GM12878 (cell line): ENCODE measurements around the gene DHX34. TPM values are rescaled to one million over a fixed set of nuclear protein-coding genes. Genes with fewer than 3 reads are reported as not detected.

Source experiments
- ATAC-seq: fragments of 200-7000 bp; cut with Tn5 transposase; 3 replicates; pipeline ENCODE4 v1.9.1; 2020; ENCODE audit warnings: mild to moderate bottlenecking, moderate library complexity
- BruUV-seq: library from RNA; stranded (reverse); fragments of 400-500 nt; replicated peaks from 2 replicates; lab custom pipeline; 2021; lab: Mats Ljungman, UMichigan
- CTCF ChIA-PET: fragments of 300-600 bp; sonication (Branson Sonifier 250); formaldehyde crosslinking; extraction: SDS; loops from one replicate; lab custom pipeline; 2021; ENCODE audit warnings: inconsistent platforms; lab: Yijun Ruan, JAX
- POLR2A ChIA-PET: fragments of 350-600 bp; formaldehyde crosslinking; extraction: SDS; loops from one replicate; lab custom pipeline; 2021; ENCODE audit warnings: inconsistent platforms; lab: Charles Lee
- RAD21 ChIA-PET: fragments of 300-600 bp; sonication (Branson Sonifier 250); formaldehyde crosslinking; loops from one replicate; lab custom pipeline; 2023; ENCODE audit warnings: antibody characterized with exemption; ENCODE audit not compliant: unreplicated experiment; lab: Charles Lee
- SMC1A ChIA-PET: fragments of 300-600 bp; sonication (Branson Sonifier 250); formaldehyde crosslinking; loops from one replicate; lab custom pipeline; 2023; ENCODE audit not compliant: unreplicated experiment, uncharacterized antibody; lab: Charles Lee
- DNase-seq: peaks from one replicate; pipeline ENCODE4 v3.0.0-alpha.2; 2011; ENCODE audit warnings: low read depth, low spot score
- FAIRE-seq: peaks from 3 replicates; lab custom pipeline; 2011; peaks lifted over from hg19 to GRCh38; lab: Jason Lieb, UNC
- H2AFZ ChIP-seq: 2 replicates; pipeline ENCODE4 v1.6.0; 2011; ENCODE audit warnings: low read depth, low read length, control low read depth; ENCODE audit not compliant: control insufficient read depth
- H3K27ac ChIP-seq: 2 replicates; pipeline ENCODE4 v1.5.1; 2011; ENCODE audit warnings: control low read depth; ENCODE audit not compliant: control insufficient read depth, insufficient read depth
- H3K27me3 ChIP-seq, 2 experiments: replicated peaks in 1 of 2; 2 replicates each; pipeline versions ENCODE4 v1.6.0 to v1.6.1; 2011; ENCODE audit warnings: low read length in 1 of 2; ENCODE audit not compliant: control insufficient read depth in 2 of 2, insufficient read depth in 2 of 2
- H3K36me3 ChIP-seq, 2 experiments: 2 replicates each; pipeline ENCODE4 v1.5.1; 2011; ENCODE audit warnings: low read length in 1 of 2; ENCODE audit not compliant: control insufficient read depth in 2 of 2, insufficient read depth in 2 of 2
- H3K4me1 ChIP-seq: 2 replicates; pipeline ENCODE4 v1.6.1; 2011; ENCODE audit warnings: mild to moderate bottlenecking, low read length, moderate library complexity, mixed read lengths; ENCODE audit not compliant: control insufficient read depth, insufficient read depth
- H3K4me2 ChIP-seq: 2 replicates; pipeline ENCODE4 v1.6.0; 2011; ENCODE audit warnings: control low read depth; ENCODE audit not compliant: control insufficient read depth, insufficient read depth
- H3K4me3 ChIP-seq: fragments of 200-600 bp; sonication (generic); 2 replicates; pipeline ENCODE4 v1.5.1; 2016
- H3K79me2 ChIP-seq: 2 replicates; pipeline ENCODE4 v1.6.0; 2011; ENCODE audit warnings: low read length; ENCODE audit not compliant: control insufficient read depth, insufficient read depth
- H3K9ac ChIP-seq: 2 replicates; pipeline ENCODE4 v1.8.0; 2011; ENCODE audit warnings: low read length, control low read depth, mixed read lengths; ENCODE audit not compliant: control insufficient read depth, insufficient read depth
- H3K9me3 ChIP-seq: replicated peaks from 3 replicates; pipeline ENCODE4 v1.5.1; 2011; ENCODE audit warnings: mild to moderate bottlenecking, low read length; ENCODE audit not compliant: control insufficient read depth, insufficient read depth
- H4K20me1 ChIP-seq: 2 replicates; pipeline ENCODE4 v1.6.0; 2011; ENCODE audit not compliant: control insufficient read depth, insufficient read depth
- ETV6 ChIP-seq, 2 experiments: fragments of 450-650 bp in 1 of 2; IDR thresholded peaks in 1 of 2; conservative IDR thresholded peaks in 1 of 2; 2 replicates each; pipeline ENCODE4 v1.6.1; 2014; ENCODE audit warnings: antibody characterized with exemption in 1 of 2, borderline replicate concordance in 1 of 2, low read depth in 1 of 2, mild to moderate bottlenecking in 1 of 2, moderate library complexity in 1 of 2
- MTA2 ChIP-seq: fragments of 450-650 bp; IDR thresholded peaks from 2 replicates; pipeline ENCODE4 v1.6.1; 2016; ENCODE audit warnings: low read depth, mild to moderate bottlenecking, moderate library complexity
- TCF12 ChIP-seq: IDR thresholded peaks from 2 replicates; pipeline ENCODE4 v1.6.1; 2011; ENCODE audit warnings: low read depth, mild to moderate bottlenecking, low read length
- WGBS: methylation state at CpG from one replicate; pipeline ENCODE4 v1.1.6; 2016; ENCODE audit warnings: low lambda C conversion rate; ENCODE audit not compliant: insufficient replicate concordance, insufficient coverage; ENCODE audit errors: missing lambda C conversion rate; 5-methylcytosine and 5-hydroxymethylcytosine counted together
- in situ Hi-C: fragments of 300-500 bp; cut with MboI; formaldehyde crosslinking; loops from 9 replicates; pipeline ENCODE4 v1.14.3; 2018; ENCODE audit warnings: mixed read lengths
- intact Hi-C: fragments of 100-400 bp; cut with micrococcal nuclease; formaldehyde crosslinking; loops from one replicate; pipeline ENCODE4 v1.14.2; 2022; ENCODE audit not compliant: unreplicated experiment
- polyA plus RNA-seq, 11 experiments: library from polyadenylated mRNA; depleted of rRNA in 4 of 11; unstranded in 6 of 11; stranded (reverse) in 5 of 11; fragments of >200 nt; fragmentation: Nextera tagmentation in 4 of 11; fragmentation: Illumina TruSeq in 1 of 11; extraction: Ambion mirVana in 4 of 11; extraction: Trizol in 1 of 11; gene quantifications; 1 replicate in 1 of 11; 2 replicates in 10 of 11; pipeline versions ENCODE4 v1.2.1 to v1.2.3, GENCODE V29; 2011 to 2016; ENCODE audit warnings: inconsistent platforms in 2 of 11, missing spikeins in 2 of 11, low read depth in 1 of 11
- total RNA-seq, 4 experiments: library from RNA; depleted of rRNA in 3 of 4; stranded (reverse); fragments of >200 nt in 3 of 4; fragmentation: Illumina TruSeq in 1 of 4; extraction: Trizol in 1 of 4; gene quantifications; 2 replicates each; pipeline versions ENCODE4 v1.2.1 to v1.2.3, GENCODE V29; 2013 to 2021
- TF ChIP-seq, protein P1 (sequence below): IDR thresholded peaks from 2 replicates; pipeline ENCODE4 v1.6.1; 2012; ENCODE audit warnings: mild to moderate bottlenecking, low read depth, low read length

Gene DHX34
- total and polyA plus RNA-seq, 10 of the 15 experiments (the other 5 are each of a cell fraction or from before 2014, with no cell fraction given): 0.19 to 16.9 (median 10.5) TPM

DNA sequence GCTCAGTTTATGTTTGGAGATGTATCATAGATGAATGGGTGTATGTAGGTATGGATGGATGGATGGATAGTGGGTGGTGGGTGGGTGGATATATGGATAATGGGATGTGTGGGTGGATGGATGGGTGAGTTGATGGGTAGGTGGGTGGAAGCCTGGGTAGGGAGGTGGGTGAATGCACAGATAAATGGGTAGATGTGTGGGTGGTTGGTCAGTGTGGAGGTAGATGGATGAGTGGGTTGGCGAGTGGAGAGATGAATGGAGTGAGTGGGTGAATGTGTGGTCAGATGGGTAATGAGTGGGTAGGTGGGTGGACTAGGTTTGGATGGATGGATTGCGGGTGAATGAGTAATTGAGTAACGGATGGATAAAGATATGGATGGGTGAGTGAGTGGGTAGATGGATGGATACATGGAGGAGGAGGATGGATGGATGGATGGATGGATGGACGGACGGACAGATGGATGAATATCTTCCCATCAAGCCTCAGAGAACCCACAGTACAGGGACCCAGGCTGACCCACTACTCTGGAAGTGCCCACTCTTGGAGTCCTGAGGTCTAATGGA is 56.8 kb downstream of the DHX34 start:
- WGBS: 43% methylated on average over 5 of the region's 5 CpGs

DNA sequence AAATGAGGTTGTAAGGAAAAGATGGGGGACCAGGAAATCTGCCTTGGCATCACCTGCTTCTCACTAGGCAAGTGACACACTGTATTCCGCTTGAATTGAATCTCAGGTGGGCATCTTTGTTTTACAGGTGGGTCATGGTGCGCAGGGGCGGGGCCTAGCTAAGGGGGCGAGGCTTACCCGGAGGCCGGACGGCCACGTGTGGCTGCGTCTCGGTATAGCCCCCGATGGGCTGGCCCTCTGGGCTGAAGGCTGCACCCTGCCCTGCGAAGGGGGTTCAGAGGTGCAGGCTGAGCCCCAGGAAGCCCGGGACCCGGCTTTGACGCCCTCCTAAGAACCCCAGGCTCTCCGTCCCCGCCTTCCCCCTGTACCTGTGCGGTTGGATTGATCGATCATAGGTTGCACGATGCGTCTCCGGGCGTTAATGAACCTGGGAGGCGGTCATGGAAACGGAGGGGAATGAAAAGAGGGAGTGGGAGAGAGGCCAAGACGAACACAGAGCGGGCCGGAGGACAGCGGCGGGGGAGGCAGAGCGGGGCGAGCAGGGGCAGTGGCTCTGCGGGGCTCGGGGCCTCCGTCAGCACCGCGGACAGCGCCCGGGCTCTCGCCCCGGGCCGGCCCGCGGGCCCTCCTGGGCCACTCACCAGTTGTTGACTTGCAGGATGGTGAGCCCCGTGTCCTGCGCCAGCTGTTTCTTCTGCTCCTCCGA is 57.7 kb downstream of the DHX34 start:
- no peaks in the 10 kb centered on the region; a peak in 1 of 4 replicates for H3K27me3 ChIP-seq
- H3K79me2 ChIP-seq: no peaks in the 10 kb centered on the region
- intact Hi-C loops (no loop called here), in situ Hi-C loops (no loop called here)
- ChIA-PET CTCF (no interaction called here), RAD21 (no interaction called here), SMC1A (no interaction called here), POLR2A (interaction anchor here (0.6 kb wide), 1 partner anchor 342 kb away, joined by 3 read pairs; no protein-coding TSS in a partner anchor)
- H3K4me2 ChIP-seq: no peak overlapping the region
- no peak overlapping the region for H3K4me3 ChIP-seq
- peak; percentile 38; the same call in 2 of the 3 replicates for ATAC-seq
- no peak overlapping the region for H3K27ac ChIP-seq
- no peak overlapping the region for H3K9ac ChIP-seq
- BruUV-seq: no TSS peak
- no peaks in the 10 kb centered on the region for H4K20me1 ChIP-seq
- WGBS: 29% methylated on average over 43 of the region's 47 CpGs
- DNase-seq: no peak
- H3K9me3 ChIP-seq: no peaks in the 10 kb centered on the region
- no peaks in the 10 kb centered on the region for H3K36me3 ChIP-seq
- no peak overlapping the region for H2AFZ ChIP-seq
- no peaks in the 10 kb centered on the region for H3K4me1 ChIP-seq
- FAIRE-seq: no peak
- TF ChIP-seq ETV6 (conservative IDR thresholded peaks at IDR 0.05 in 1 of 2, IDR thresholded peaks at IDR 0.05 in 1 of 2; ENCODE audit: borderline replicate concordance in 1 of 2, low read depth in 1 of 2): no peak
- TF ChIP-seq, protein P1, sequence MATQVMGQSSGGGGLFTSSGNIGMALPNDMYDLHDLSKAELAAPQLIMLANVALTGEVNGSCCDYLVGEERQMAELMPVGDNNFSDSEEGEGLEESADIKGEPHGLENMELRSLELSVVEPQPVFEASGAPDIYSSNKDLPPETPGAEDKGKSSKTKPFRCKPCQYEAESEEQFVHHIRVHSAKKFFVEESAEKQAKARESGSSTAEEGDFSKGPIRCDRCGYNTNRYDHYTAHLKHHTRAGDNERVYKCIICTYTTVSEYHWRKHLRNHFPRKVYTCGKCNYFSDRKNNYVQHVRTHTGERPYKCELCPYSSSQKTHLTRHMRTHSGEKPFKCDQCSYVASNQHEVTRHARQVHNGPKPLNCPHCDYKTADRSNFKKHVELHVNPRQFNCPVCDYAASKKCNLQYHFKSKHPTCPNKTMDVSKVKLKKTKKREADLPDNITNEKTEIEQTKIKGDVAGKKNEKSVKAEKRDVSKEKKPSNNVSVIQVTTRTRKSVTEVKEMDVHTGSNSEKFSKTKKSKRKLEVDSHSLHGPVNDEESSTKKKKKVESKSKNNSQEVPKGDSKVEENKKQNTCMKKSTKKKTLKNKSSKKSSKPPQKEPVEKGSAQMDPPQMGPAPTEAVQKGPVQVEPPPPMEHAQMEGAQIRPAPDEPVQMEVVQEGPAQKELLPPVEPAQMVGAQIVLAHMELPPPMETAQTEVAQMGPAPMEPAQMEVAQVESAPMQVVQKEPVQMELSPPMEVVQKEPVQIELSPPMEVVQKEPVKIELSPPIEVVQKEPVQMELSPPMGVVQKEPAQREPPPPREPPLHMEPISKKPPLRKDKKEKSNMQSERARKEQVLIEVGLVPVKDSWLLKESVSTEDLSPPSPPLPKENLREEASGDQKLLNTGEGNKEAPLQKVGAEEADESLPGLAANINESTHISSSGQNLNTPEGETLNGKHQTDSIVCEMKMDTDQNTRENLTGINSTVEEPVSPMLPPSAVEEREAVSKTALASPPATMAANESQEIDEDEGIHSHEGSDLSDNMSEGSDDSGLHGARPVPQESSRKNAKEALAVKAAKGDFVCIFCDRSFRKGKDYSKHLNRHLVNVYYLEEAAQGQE: peak; percentile 82
- no peak for TF ChIP-seq MTA2
- TF ChIP-seq, all 136 proteins: peak for 1

More for the DNA sequence above, 56.8 kb downstream of the DHX34 start:
- FAIRE-seq (no peak), DNase-seq (no peak), ATAC-seq (no peak)
- Histone ChIP-seq H3K36me3 (no peaks in the 10 kb centered on the region), H3K27me3 (no peaks in the 10 kb centered on the region; a peak in 1 of 4 replicates), H4K20me1 (no peaks in the 10 kb centered on the region), H3K4me2 (no peak overlapping the region), H3K79me2 (no peaks in the 10 kb centered on the region), H3K9me3 (no peaks in the 10 kb centered on the region), H3K4me3 (no peak overlapping the region), H3K4me1 (no peaks in the 10 kb centered on the region), H3K27ac (no peak overlapping the region), H2AFZ (no peak overlapping the region), H3K9ac (no peak overlapping the region)
- ChIA-PET RAD21 (no interaction called here), POLR2A (no interaction called here), SMC1A (no interaction called here), CTCF (no interaction called here)
- no TSS peak for BruUV-seq
- TF ChIP-seq TCF12: no peak
- intact Hi-C loops (no loop called here), in situ Hi-C loops (no loop called here)
